IPS-18c (cell line): ENCODE data around the gene NPC1.
A peak's percentile ranks its signal among the peaks of the same experiment; 100 is the strongest.
"Not testable (repeated sequence)": the region's sequence is repeated elsewhere in the genome, so short reads cannot be mapped to it uniquely, and the experiment has no call there.

Experiments used
- H3K4me3 ChIP-seq: 2 replicates; pipeline ENCODE4 v1.7.0; 2013; ENCODE audit warnings: low read depth, mild to moderate bottlenecking, low read length, moderate library complexity; ENCODE audit not compliant: insufficient read depth
- H3K9me3 ChIP-seq: one replicate; pipeline ENCODE4 v1.6.1; 2013; ENCODE audit warnings: mild to moderate bottlenecking, low read length, moderate library complexity; ENCODE audit not compliant: control insufficient read depth, insufficient read depth

The NPC1 gene

GRCh38 chr18:23521907-23522306, 64.4 kb downstream of the NPC1 start:
- Histone ChIP-seq H3K9me3 (no peaks in the 10 kb centered on the region), H3K4me3 (no peak overlapping the region)

GRCh38 chr18:23521271-23521670, 65.0 kb downstream of the NPC1 start:
- Histone ChIP-seq H3K4me3 (no peak overlapping the region), H3K9me3 (no peaks in the 10 kb centered on the region)

- no peak overlapping the region for H3K4me3 ChIP-seq
- H3K9me3 ChIP-seq, result no peaks in the 10 kb centered on the region
These were observed 66.6 kb downstream of the NPC1 start for GRCh38 chr18:23519734-23520133.

- no peaks in the 10 kb centered on the region for H3K9me3 ChIP-seq
These were observed 70.3 kb downstream of the NPC1 start for GRCh38 chr18:23515911-23516546.

GRCh38 chr18:23512641-23513040, 73.7 kb downstream of the NPC1 start:
- H3K4me3 ChIP-seq, result no peak overlapping the region
- H3K9me3 ChIP-seq, result no peaks in the 10 kb centered on the region

More at GRCh38 chr18:23515911-23516546, 70.3 kb downstream of the NPC1 start:
- no peak overlapping the region for H3K4me3 ChIP-seq

GRCh38 chr18:23512216-23512615, 74.1 kb downstream of the NPC1 start:
- H3K4me3 ChIP-seq, result not testable (repeated sequence)

GRCh38 chr18:23510923-23511322, 75.4 kb downstream of the NPC1 start:
- not testable (repeated sequence) for H3K9me3 ChIP-seq, H3K4me3 ChIP-seq

More at GRCh38 chr18:23512216-23512615, 74.1 kb downstream of the NPC1 start:
- not testable (repeated sequence) for H3K9me3 ChIP-seq

GRCh38 chr18:23506393-23506792, 79.9 kb downstream of the NPC1 start:
- no peaks in the 10 kb centered on the region for H3K9me3 ChIP-seq
- H3K4me3 ChIP-seq, result no peak overlapping the region

- no peak overlapping the region for H3K4me3 ChIP-seq
These were observed 81.6 kb downstream of the NPC1 start for GRCh38 chr18:23504720-23505119.

GRCh38 chr18:23503963-23504344, 82.4 kb downstream of the NPC1 start:
- no peaks in the 10 kb centered on the region for H3K9me3 ChIP-seq
- peak overlapping the region; percentile 90 for H3K4me3 ChIP-seq

More at GRCh38 chr18:23504720-23505119, 81.6 kb downstream of the NPC1 start:
- H3K9me3 ChIP-seq, result no peaks in the 10 kb centered on the region

- no peaks in the 10 kb centered on the region for H3K9me3 ChIP-seq
These were observed 83.0 kb downstream of the NPC1 start, which contains the start of gene RMC1 for GRCh38 chr18:23503038-23503962. TSS of gene RMC1 (plus strand) at chr18:23503511. CDS start at chr18:23503619, 108 bp downstream.

GRCh38 chr18:23502516-23503037, 83.7 kb downstream of the NPC1 start:
- Histone ChIP-seq H3K9me3 (no peaks in the 10 kb centered on the region), H3K4me3 (peak overlapping the region; percentile 90; the same call in 1 of the 2 replicates)

More at GRCh38 chr18:23503038-23503962, 83.0 kb downstream of the NPC1 start, which contains the start of gene RMC1:
- H3K4me3 ChIP-seq, result peak within 1 kb of the TSS; percentile 90

- no peak overlapping the region for H3K4me3 ChIP-seq
- H3K9me3 ChIP-seq, result no peaks in the 10 kb centered on the region
These were observed 84.7 kb downstream of the NPC1 start for GRCh38 chr18:23501626-23502025.

- no peak overlapping the region for H3K4me3 ChIP-seq
- no peaks in the 10 kb centered on the region for H3K9me3 ChIP-seq
These were observed 87.0 kb downstream of the NPC1 start for GRCh38 chr18:23499291-23499781.

- Histone ChIP-seq H3K9me3 (no peaks in the 10 kb centered on the region), H3K4me3 (no peak overlapping the region)
These were observed 87.4 kb downstream of the NPC1 start for GRCh38 chr18:23498877-23499276.

- H3K4me3 ChIP-seq, result no peak overlapping the region
- no peaks in the 10 kb centered on the region for H3K9me3 ChIP-seq
These were observed 88.2 kb downstream of the NPC1 start for GRCh38 chr18:23498117-23498516.

- H3K4me3 ChIP-seq, result no peak overlapping the region
These were observed 90.4 kb downstream of the NPC1 start for GRCh38 chr18:23495723-23496440.

More at GRCh38 chr18:23495723-23496440, 90.4 kb downstream of the NPC1 start:
- H3K9me3 ChIP-seq, result no peaks in the 10 kb centered on the region
